GM04503 (cell line): ENCODE measurements around the gene NDUFB3.
"Not testable (repeated sequence)": the region's sequence is repeated elsewhere in the genome, so short reads cannot be mapped to it uniquely, and the experiment has no call there.

Source experiments
- DNase-seq: peaks from one replicate; pipeline ENCODE4 v3.0.0-alpha.2; 2012; ENCODE audit warnings: low read depth

NDUFB3 gene

GRCh38 chr2:201093573-201093972 lies 21.8 kb downstream of the NDUFB3 start:
- DNase-seq = peak; percentile 35

DNA sequence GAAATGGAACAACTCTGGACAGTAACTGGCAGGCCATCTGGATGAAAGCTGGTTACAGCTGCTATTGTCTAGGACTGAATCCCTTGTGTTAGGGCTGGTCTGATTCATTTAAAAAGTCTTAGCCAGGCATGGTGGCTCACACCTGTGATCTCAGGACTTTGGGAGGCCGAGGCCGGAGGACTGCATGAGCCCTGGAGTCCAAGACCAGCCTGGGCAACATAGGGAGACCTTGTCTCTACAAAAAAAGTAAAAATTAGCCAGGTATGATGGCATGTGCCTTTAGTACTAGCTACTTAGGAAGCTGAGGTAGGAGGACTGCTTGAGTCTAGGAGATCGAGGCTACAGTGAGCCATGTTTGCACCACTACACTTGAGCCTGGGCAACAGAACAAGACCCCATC lies 28.7 kb downstream of the NDUFB3 start:
- DNase-seq = no peak

DNA sequence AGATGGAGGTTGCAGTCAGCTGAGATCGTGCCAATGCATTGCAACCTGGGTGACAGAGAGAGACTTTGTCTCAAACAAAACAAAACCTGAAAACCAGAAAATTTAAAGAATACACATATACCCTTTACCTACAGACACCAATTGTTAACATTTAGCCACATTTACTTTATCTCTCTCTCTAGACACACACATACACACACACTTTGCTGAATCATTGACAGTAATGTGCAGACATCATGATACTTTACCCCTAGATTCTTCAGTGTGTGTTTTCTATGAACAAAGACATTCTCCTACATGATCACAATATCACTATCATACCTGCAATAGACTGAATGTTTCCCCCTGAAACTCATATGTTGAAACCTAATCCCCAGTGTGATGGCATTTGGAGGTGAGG lies 34.0 kb downstream of the NDUFB3 start:
- no peak for DNase-seq

- no peak for DNase-seq
Observed at GRCh38 chr2:201107624-201108023, 35.8 kb downstream of the NDUFB3 start.

- DNase-seq = no peak
Observed at GRCh38 chr2:201108341-201108740, 36.5 kb downstream of the NDUFB3 start.

- no peak for DNase-seq
Observed at GRCh38 chr2:201109186-201109585, 37.4 kb downstream of the NDUFB3 start.

- no peak for DNase-seq
Observed at GRCh38 chr2:201110615-201111014, 38.8 kb downstream of the NDUFB3 start.

DNA sequence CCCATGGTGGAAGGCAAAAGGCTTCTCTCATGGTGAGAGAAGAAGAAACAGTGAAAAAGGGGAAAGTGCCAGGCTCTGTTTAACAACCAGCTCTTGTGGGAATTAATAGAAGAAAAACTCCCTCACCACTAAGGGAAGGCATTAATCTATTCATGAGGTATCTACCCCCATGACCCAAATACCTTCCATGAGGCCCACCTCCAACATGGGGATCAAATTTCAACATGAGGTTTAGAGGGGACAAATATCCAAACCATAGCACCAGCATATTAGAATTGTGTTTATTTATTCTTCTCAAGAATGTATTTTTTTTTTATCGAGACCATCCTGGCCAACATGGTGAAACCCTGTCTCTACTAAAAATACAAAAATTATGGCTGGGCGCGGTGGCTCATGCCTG lies 39.3 kb downstream of the NDUFB3 start:
- no peak for DNase-seq

- DNase-seq = no peak
Observed at GRCh38 chr2:201114350-201114749, 42.5 kb downstream of the NDUFB3 start.

- DNase-seq = no peak
Observed at GRCh38 chr2:201114846-201115245, 43.0 kb downstream of the NDUFB3 start.

DNA sequence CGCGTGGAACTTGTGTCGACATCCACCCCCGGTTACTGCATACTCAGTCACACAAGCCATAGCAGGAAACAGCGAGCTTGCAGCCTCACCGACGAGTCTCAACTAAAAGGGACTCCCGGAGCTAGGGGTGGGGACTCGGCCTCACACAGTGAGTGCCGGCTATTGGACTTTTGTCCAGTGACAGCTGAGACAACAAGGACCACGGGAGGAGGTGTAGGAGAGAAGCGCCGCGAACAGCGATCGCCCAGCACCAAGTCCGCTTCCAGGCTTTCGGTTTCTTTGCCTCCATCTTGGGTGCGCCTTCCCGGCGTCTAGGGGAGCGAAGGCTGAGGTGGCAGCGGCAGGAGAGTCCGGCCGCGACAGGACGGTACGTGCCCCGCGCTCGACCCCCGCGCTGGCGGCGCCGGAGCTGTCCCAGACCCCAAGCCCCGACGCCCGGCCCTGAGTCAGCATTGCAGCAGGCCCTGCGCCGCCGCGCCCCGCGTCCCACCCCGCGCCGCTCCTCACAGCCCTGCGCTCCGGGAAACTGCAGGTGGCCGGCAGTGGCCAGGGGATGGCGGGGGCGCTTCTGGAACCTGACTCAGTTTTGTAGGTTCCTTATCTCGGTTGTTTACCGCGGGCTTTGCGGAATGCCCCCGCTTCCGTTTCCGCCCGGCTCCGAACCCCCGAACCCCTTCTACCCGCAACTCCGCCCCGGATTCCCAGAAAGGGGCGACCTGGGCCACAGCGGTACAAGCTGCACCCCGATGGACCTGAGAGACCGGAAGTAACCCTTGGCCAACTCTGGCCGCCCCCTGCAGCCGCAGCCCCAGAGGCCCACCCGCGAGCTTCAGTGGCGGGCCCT lies 44.5 kb downstream of the NDUFB3 start, which contains the start of gene CFLAR:
CFLAR (plus strand) TSS at position 50 of the 844 bp plus-strand sequence. CDS start 13,702 bp downstream, outside the sequence.
- no peak for DNase-seq

DNA sequence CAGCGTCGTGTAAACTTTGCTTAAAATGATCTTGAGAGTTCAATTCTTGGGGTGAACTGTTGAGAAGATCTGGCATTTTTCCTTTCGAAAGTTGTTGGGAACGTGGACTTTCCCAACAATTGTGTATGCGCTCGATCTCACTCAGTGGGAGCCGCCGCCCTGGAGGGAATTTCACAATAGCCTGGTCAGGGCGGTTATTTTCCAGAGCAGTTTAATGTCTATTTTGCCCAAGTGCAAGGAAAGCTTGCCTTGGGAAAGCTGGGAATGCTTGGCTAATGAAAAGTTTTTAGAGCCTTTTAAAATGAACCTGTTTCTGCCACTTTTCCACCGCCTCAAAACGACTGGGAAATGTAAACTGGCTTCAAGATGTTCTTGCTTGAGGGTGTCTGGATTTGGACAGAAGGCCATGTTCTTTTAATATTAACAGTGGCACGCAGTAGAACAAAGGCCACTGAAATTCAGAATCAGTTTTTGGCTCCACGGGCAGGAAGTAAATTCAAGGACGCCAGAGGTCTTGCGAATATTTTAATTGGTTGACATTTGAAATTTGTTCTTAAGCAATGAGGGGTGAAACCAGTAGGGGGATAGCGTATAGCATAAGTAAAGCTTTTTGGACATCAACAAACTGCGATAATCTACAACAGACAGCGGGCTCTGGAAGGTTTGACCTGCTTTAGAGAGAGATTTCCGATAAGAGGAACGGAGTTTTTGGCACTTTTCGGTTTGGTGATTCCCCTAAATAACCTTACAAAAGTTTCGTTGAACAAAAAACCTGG lies 45.3 kb downstream of the NDUFB3 start:
- no peak for DNase-seq

DNA sequence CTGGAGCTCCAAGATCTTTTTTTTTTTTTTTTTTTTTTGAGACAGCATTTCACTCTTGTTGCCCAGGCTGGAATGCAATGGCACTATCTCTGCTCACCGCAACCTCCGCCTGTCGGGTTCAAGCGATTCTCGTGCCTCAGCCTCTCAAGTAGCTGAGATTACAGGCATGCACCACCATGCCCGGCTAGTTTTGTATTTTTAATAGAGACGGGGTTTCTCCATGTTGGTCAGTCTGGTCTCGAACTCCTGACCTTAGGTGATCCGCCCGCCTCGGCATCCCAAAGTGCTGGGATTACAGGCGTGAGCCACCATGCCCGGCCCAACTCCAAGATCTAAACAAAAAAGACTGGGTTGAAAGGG lies 45.9 kb downstream of the NDUFB3 start:
- not testable (repeated sequence) for DNase-seq

- DNase-seq = no peak
Observed at GRCh38 chr2:201118121-201118960, 46.5 kb downstream of the NDUFB3 start.

DNA sequence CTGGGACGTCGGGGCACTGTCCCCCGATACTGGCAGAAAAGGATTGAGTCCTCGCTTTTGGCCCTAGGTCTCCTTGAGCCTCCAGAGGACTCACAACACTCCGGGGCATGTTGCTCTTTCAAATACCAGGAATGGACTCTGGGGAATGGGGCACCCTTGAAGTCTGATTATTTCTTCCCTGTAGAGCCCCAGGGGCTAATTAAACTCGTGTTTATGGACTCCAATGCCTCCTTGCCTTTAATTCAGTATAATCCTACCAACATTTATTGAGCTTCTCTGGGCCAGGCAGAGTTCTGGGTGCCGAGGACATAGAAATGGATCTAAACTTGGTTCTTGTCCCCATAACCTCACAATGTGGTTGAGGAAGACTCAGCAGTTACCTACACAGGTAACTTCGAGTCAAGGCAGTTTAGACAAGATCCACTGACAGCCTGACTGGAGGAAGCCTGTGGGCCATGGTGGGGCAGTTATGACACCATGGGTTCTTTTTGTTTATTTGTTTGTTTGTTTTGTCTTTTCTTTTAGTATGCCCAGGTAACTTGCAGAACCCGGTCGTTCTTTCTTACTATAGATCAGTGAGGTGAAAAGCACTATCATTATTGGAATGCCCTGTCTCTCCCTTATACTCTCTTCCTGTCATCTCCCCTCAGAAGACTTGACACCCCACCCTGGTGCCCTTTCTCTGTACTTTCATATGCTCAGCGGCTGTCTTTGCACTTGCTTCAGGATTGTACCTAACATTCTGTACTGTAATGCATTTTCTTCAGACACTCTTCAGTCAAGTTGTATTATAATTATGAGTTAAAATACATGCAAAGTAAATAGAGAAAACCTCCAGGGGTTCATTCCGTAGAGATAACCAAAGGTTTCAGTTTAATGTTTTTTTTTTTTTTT lies 47.4 kb downstream of the NDUFB3 start:
- no peak for DNase-seq

DNA sequence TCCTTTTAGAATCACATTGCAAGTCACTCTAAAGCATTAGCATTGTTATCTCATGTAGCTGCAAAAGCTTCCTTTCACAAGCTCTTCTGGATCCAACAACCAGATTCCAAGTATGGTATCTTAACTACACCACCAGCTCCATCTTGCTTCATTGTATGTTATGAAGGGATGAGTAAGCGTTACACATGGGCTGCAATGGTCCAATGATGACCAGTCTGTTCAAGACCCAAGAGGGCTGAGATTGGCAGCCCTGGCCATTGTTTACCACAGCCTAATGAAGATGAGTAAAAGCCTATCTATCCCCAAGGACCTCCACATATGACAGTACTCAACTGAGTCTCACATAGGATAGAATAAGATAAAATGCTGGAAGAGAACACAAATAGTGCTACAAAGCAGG lies 50.5 kb downstream of the NDUFB3 start:
- no peak for DNase-seq

DNA sequence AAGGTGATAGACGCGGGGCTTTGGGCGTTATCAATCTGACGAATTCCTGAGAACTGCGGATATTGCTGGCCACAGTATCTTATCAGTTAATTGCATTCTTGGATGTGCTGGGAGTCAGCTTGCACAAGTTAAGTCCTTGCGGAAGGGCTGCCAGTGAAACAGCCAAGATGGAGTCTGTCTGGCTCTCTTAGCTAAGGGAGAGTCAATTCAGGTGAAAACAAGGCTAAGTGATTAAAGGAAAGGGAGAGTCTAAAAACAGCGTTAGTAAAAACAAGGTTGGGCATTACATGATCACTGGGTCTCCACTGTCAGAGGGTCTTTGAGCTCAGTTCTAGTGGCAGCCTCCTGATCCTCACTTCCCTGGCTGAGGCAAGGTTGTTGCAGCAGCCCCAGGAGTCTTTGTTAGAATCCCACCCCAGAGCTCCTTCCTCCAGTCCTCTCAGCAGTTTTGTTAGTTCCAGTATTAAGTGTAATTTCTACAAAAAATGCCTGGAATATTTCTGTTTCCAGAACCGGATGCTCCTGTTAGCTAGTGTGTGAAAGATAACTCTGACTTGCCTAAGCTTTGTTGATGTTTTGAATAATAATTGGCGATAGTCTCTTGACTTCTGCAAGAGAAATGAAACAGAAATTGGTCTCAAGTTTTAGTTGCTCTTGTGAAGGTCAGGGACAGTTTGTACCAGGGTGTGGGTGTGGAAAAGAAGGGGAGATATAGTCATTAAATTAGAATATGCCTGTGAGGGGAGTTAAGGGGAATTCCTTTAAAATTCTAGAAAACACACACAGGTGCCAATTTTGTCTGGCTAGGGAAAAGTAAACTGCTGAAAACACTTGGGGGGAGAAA lies 54.7 kb downstream of the NDUFB3 start:
- no peak for DNase-seq

GRCh38 chr2:201127152-201127511 lies 55.3 kb downstream of the NDUFB3 start:
- DNase-seq = no peak

GRCh38 chr2:201127570-201127969 lies 55.8 kb downstream of the NDUFB3 start:
- DNase-seq = peak; percentile 75

DNA sequence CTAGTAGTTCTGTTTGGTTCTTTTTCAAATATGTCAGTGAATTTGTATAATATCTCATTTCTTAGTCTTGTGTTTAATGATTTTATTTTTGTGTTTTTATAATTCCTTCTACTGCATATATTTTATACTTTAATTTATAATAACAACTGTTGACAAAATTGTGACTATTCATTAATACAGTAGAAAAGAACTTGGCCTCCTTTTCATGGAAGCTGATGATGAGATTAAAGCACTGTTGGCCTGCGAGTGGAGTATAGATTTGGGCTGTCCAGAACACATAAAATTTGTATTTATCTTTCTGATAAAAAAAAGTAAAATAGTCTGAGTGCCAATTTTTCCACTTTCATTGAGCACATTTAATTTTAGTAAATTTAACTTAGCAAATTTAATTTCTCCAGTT lies 56.2 kb downstream of the NDUFB3 start:
- DNase-seq = no peak
